DND-41 (cell line): ENCODE measurements around the gene TTC39A.

Experiments
- ATAC-seq: fragments of 200-7000 bp; cut with Tn5 transposase; 3 replicates; pipeline ENCODE4 v1.9.1; 2021; ENCODE audit warnings: low read depth; ENCODE audit not compliant: insufficient read depth
- DNase-seq: peaks from one replicate; pipeline ENCODE4 v3.0.0-alpha.2; 2020
- H2AFZ ChIP-seq: 2 replicates; pipeline ENCODE4 v1.6.0; 2012; ENCODE audit warnings: low read depth, low read length
- H3K27ac ChIP-seq: 2 replicates; pipeline ENCODE4 v1.5.1; 2012; ENCODE audit warnings: low read length, inconsistent platforms
- H3K27me3 ChIP-seq: fragments of 200-600 bp; sonication (generic); 2 replicates; pipeline ENCODE4 v1.6.0; 2012; ENCODE audit warnings: low read length, mild to moderate bottlenecking, inconsistent platforms; ENCODE audit not compliant: insufficient read depth, poor library complexity
- H3K36me3 ChIP-seq: 2 replicates; pipeline ENCODE4 v1.5.1; 2012; ENCODE audit warnings: low read length, inconsistent platforms; ENCODE audit not compliant: insufficient read depth
- H3K4me1 ChIP-seq: 2 replicates; pipeline ENCODE4 v1.5.1; 2012; ENCODE audit warnings: mild to moderate bottlenecking, low read length; ENCODE audit not compliant: insufficient read depth
- H3K4me2 ChIP-seq: 2 replicates; pipeline ENCODE4 v1.6.0; 2012; ENCODE audit warnings: mild to moderate bottlenecking, moderate library complexity, low read length, inconsistent platforms; ENCODE audit not compliant: insufficient read depth
- H3K4me3 ChIP-seq, 2 experiments: fragments of 200-600 bp in 1 of 2; shearing (Covaris generic) in 1 of 2; 2 replicates each; pipeline ENCODE4 v1.5.1; 2012 to 2016; ENCODE audit warnings: inconsistent platforms in 2 of 2, low read length in 2 of 2, mild to moderate bottlenecking in 2 of 2, low read depth in 1 of 2, moderate library complexity in 1 of 2
- H3K79me2 ChIP-seq: 2 replicates; pipeline ENCODE4 v1.6.0; 2012; ENCODE audit warnings: low read length, inconsistent platforms; ENCODE audit not compliant: insufficient read depth
- H3K9ac ChIP-seq: 2 replicates; pipeline ENCODE4 v1.6.0; 2012; ENCODE audit warnings: low read depth, mild to moderate bottlenecking, inconsistent platforms, low read length, moderate library complexity
- H3K9me3 ChIP-seq: 2 replicates; pipeline ENCODE4 v1.5.1; 2012; ENCODE audit warnings: low read length, moderate library complexity, mild to moderate bottlenecking, inconsistent platforms; ENCODE audit not compliant: insufficient read depth, severe bottlenecking
- H4K20me1 ChIP-seq: 2 replicates; pipeline ENCODE4 v1.6.0; 2012; ENCODE audit warnings: low read length; ENCODE audit not compliant: insufficient read depth
- CTCF ChIP-seq: IDR thresholded peaks from 2 replicates; pipeline ENCODE4 v1.5.1; 2012; ENCODE audit warnings: borderline replicate concordance, low read length, moderate library complexity, mild to moderate bottlenecking; ENCODE audit not compliant: poor library complexity, severe bottlenecking; ENCODE audit errors: extremely low read depth
- EZH2 ChIP-seq: IDR thresholded peaks from 3 replicates; pipeline ENCODE4 v1.6.1; 2012; ENCODE audit warnings: borderline replicate concordance, low read depth, mild to moderate bottlenecking, moderate library complexity, low read length, inconsistent platforms; ENCODE audit not compliant: severe bottlenecking

TTC39A gene

GRCh38 chr1:51372561-51372960, 42.2 kb upstream of the TTC39A start:
- Histone ChIP-seq H4K20me1 (no peaks in the 10 kb centered on the region), H3K9ac (no peak overlapping the region), H3K4me1 (no peaks in the 10 kb centered on the region), H3K79me2 (no peaks in the 10 kb centered on the region), H3K4me2 (no peak overlapping the region), H3K4me3 (no peak overlapping the region), H3K9me3 (no peaks in the 10 kb centered on the region), H3K27ac (no peak overlapping the region), H3K36me3 (peaks cover 21% of the 10 kb centered on the region; the same call in 1 of the 2 replicates), H2AFZ (no peak overlapping the region), H3K27me3 (no peaks in the 10 kb centered on the region)
- no peak for ATAC-seq
- no peak for DNase-seq
- TF ChIP-seq CTCF, result no peak
- no peak for TF ChIP-seq EZH2

- H3K9ac ChIP-seq, result no peak overlapping the region
- no peak for ATAC-seq
- no peaks in the 10 kb centered on the region for H3K4me1 ChIP-seq
- TF ChIP-seq EZH2 (no peak), CTCF (no peak)
- no peaks in the 10 kb centered on the region for H4K20me1 ChIP-seq
- H3K79me2 ChIP-seq, result no peaks in the 10 kb centered on the region
- H3K27me3 ChIP-seq, result no peaks in the 10 kb centered on the region
- no peak overlapping the region for H3K4me2 ChIP-seq
- no peak overlapping the region for H3K4me3 ChIP-seq
- H3K9me3 ChIP-seq, result no peaks in the 10 kb centered on the region
- no peak overlapping the region for H3K27ac ChIP-seq
- H3K36me3 ChIP-seq, result peaks cover 19% of the 10 kb centered on the region; the same call in 1 of the 2 replicates
- no peak for DNase-seq
- no peak overlapping the region for H2AFZ ChIP-seq
These were observed 38.8 kb upstream of the TTC39A start for GRCh38 chr1:51369171-51369570.

DNA sequence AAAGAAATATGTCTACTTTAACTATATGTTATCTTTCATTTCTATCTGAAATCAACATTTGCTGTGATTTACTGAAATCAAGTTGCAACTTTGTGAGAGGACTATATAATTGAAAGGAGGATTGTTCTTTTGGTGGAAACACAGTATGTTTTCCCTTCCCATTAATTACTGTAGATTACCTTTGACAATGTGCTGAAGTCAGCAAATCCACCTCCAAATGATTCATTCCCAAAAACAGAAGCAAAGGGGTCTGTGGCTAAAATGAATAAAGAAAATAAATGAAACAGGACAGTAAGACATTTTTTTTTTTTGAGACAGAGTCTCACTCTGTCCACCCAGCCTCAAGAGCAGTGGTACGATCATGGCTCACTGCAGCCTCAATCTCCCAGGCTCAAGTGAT, 35.4 kb upstream of the TTC39A start:
- ATAC-seq, result no peak
- no peak for DNase-seq
- Histone ChIP-seq H3K9ac (no peak overlapping the region), H3K4me3 (no peak overlapping the region), H4K20me1 (no peaks in the 10 kb centered on the region), H3K36me3 (peaks cover 15% of the 10 kb centered on the region; the same call in 1 of the 2 replicates), H3K27ac (no peak overlapping the region), H3K27me3 (no peaks in the 10 kb centered on the region), H3K4me2 (no peak overlapping the region), H3K4me1 (no peaks in the 10 kb centered on the region), H3K79me2 (no peaks in the 10 kb centered on the region), H3K9me3 (no peaks in the 10 kb centered on the region), H2AFZ (no peak overlapping the region)
- TF ChIP-seq CTCF (no peak), EZH2 (no peak)

DNA sequence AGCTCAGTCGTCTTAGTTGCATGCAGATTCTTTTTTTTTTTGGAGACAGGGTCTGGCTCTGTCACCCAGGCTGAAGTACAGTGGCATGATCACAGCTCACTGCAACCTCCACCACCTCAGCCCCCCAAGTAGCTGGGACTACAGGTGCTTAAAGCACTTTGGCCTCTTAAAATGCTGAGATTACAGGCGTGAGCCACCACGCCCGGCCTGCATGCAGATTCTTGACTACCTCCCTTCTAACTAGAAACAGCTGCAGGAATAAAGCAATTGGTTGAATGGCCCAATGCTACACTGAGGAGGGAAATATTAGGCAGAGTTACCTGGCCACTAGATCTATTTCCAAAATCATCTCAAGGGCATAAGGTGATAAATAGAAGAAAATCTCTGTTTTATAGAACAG, 29.5 kb upstream of the TTC39A start:
- DNase-seq (no peak), ATAC-seq (no peak)
- no peaks in the 10 kb centered on the region for H3K9me3 ChIP-seq
- H3K9ac ChIP-seq, result no peak overlapping the region
- H3K4me3 ChIP-seq, result no peak overlapping the region
- no peaks in the 10 kb centered on the region for H4K20me1 ChIP-seq
- H3K27me3 ChIP-seq, result no peaks in the 10 kb centered on the region
- H3K4me1 ChIP-seq, result no peaks in the 10 kb centered on the region
- no peak overlapping the region for H3K4me2 ChIP-seq
- H2AFZ ChIP-seq, result no peak overlapping the region
- H3K36me3 ChIP-seq, result peaks cover 12% of the 10 kb centered on the region; the same call in 1 of the 2 replicates
- TF ChIP-seq CTCF (no peak), EZH2 (no peak)
- no peak overlapping the region for H3K27ac ChIP-seq
- H3K79me2 ChIP-seq, result no peaks in the 10 kb centered on the region
